HepG2 (cell line): ENCODE data around the gene PPP4R4. TPM values are rescaled to one million over a fixed set of nuclear protein-coding genes. Genes with fewer than 3 reads are reported as not detected.

Source experiments
- ATAC-seq: fragments of 200-7000 bp; cut with Tn5 transposase; 3 replicates; pipeline ENCODE4 v1.9.1; 2020; ENCODE audit warnings: mild to moderate bottlenecking, moderate library complexity
- BruUV-seq: library from RNA; stranded (reverse); fragments of 400-500 nt; replicated peaks from 2 replicates; lab custom pipeline; 2021; lab: Mats Ljungman, UMichigan
- CTCF ChIA-PET: fragments of 300-600 bp; formaldehyde crosslinking; extraction: SDS; loops from one replicate; lab custom pipeline; 2021; ENCODE audit warnings: low total read pairs, inconsistent platforms, low intra/inter-chr PET ratio; lab: Yijun Ruan, JAX
- POLR2A ChIA-PET: fragments of 350-600 bp; sonication (Branson Sonifier 250); formaldehyde crosslinking; loops from one replicate; lab custom pipeline; 2020; ENCODE audit warnings: antibody characterized with exemption, inconsistent platforms; lab: Yijun Ruan, JAX
- DNase-seq: peaks from one replicate; pipeline ENCODE4 v3.0.0-alpha.2; 2015; ENCODE audit warnings: low spot score
- FAIRE-seq: peaks from 3 replicates; lab custom pipeline; 2011; peaks lifted over from hg19 to GRCh38; lab: Jason Lieb, UNC
- H2AFZ ChIP-seq: one replicate; pipeline ENCODE4 v1.6.1; 2011; ENCODE audit warnings: low read length, inconsistent platforms
- H3K27ac ChIP-seq: fragments of 300-600 bp; 3 replicates; pipeline ENCODE4 v1.8.0; 2011; ENCODE audit warnings: mixed run types, mild to moderate bottlenecking, mixed read lengths, low read length, inconsistent platforms; ENCODE audit not compliant: insufficient read depth; ENCODE audit errors: extremely low read length
- H3K27me3 ChIP-seq, 2 experiments: fragments of 200-600 bp in 1 of 2; 2 replicates in 1 of 2; 3 replicates in 1 of 2; pipeline versions ENCODE4 v1.6.0 to v1.8.0; 2011; ENCODE audit warnings: low read length in 2 of 2, mild to moderate bottlenecking in 2 of 2, moderate library complexity in 2 of 2, inconsistent platforms in 1 of 2; ENCODE audit not compliant: insufficient read depth in 2 of 2, control insufficient read depth in 1 of 2
- H3K36me3 ChIP-seq, 2 experiments: fragments of 200-600 bp in 1 of 2; replicated peaks in 1 of 2; 2 replicates in 1 of 2; 3 replicates in 1 of 2; pipeline versions ENCODE4 v1.5.1 to v1.8.0; 2011; ENCODE audit warnings: low read length in 2 of 2, inconsistent platforms in 1 of 2; ENCODE audit not compliant: insufficient read depth in 2 of 2, control insufficient read depth in 1 of 2
- H3K4me1 ChIP-seq: 2 replicates; pipeline ENCODE4 v1.5.1; 2012; ENCODE audit warnings: low read length, inconsistent platforms; ENCODE audit not compliant: insufficient read depth
- H3K4me2 ChIP-seq: 2 replicates; pipeline ENCODE4 v1.6.0; 2011; ENCODE audit warnings: low read depth, low read length, inconsistent platforms
- H3K4me3 ChIP-seq, 3 experiments: fragments of 200-600 bp in 1 of 3; sonication (generic), shearing (Covaris generic) in 1 of 3; replicated peaks in 1 of 3; 2 replicates each; pipeline ENCODE4 v1.5.1; 2011 to 2016; ENCODE audit warnings: low read length in 3 of 3, inconsistent platforms in 2 of 3, low read depth in 2 of 3, mild to moderate bottlenecking in 2 of 3, control low read depth in 1 of 3, mixed read lengths in 1 of 3; ENCODE audit not compliant: insufficient read depth in 1 of 3
- H3K79me2 ChIP-seq: one replicate; pipeline ENCODE4 v1.6.1; 2011; ENCODE audit warnings: low read length, inconsistent platforms; ENCODE audit not compliant: insufficient read depth
- H3K9ac ChIP-seq: 2 replicates; pipeline ENCODE4 v1.6.0; 2011; ENCODE audit warnings: mild to moderate bottlenecking, low read depth, low read length, inconsistent platforms; ENCODE audit not compliant: insufficient read depth
- H3K9me3 ChIP-seq: 2 replicates; pipeline ENCODE4 v1.5.1; 2012; ENCODE audit warnings: mild to moderate bottlenecking, low read length
- H4K20me1 ChIP-seq: 2 replicates; pipeline ENCODE4 v1.6.0; 2011; ENCODE audit warnings: inconsistent platforms, mild to moderate bottlenecking, low read length, moderate library complexity; ENCODE audit not compliant: insufficient read depth
- AGO2 ChIP-seq: fragments of 200-400 bp; formaldehyde crosslinking; optimal IDR thresholded peaks from 2 replicates; pipeline ENCODE3; 2017; ENCODE audit warnings: mild to moderate bottlenecking, low read depth, low read length, moderate library complexity
- FOSL1 ChIP-seq: sonication (generic); formaldehyde crosslinking; IDR thresholded peaks from 2 replicates; pipeline ENCODE4 v1.9.0; 2021; ENCODE audit warnings: missing genetic modification reagents, borderline replicate concordance
- GATAD2A ChIP-seq: IDR thresholded peaks from 2 replicates; pipeline ENCODE4 v1.6.1; 2016
- NFAT5 ChIP-seq: sonication (generic); formaldehyde crosslinking; IDR thresholded peaks from 2 replicates; pipeline ENCODE4 v1.4.0; 2020; ENCODE audit warnings: missing genetic modification reagents
- SRY ChIP-seq: sonication (generic); formaldehyde crosslinking; IDR thresholded peaks from 2 replicates; pipeline ENCODE4 v1.8.0; 2022; ENCODE audit warnings: mild to moderate bottlenecking, missing genetic modification reagents
- TAF15 ChIP-seq: fragments of 200-400 bp; formaldehyde crosslinking; IDR thresholded peaks from one replicate; pipeline ENCODE4 v1.6.1; 2018; ENCODE audit warnings: mild to moderate bottlenecking, low read depth, low read length; ENCODE audit not compliant: poor library complexity, severe bottlenecking
- TCF12 ChIP-seq, 2 experiments: fragments of 450-650 bp in 1 of 2; sonication (generic) in 1 of 2; formaldehyde crosslinking in 1 of 2; IDR thresholded peaks; 2 replicates each; pipeline versions ENCODE4 v1.6.1 to v1.8.0; 2017 to 2022; ENCODE audit warnings: antibody characterized with exemption in 1 of 2, mild to moderate bottlenecking in 1 of 2, missing genetic modification reagents in 1 of 2, moderate library complexity in 1 of 2
- TFE3 ChIP-seq: IDR thresholded peaks from 2 replicates; pipeline ENCODE4 v1.6.1; 2016
- ZBTB42 ChIP-seq: sonication (generic); formaldehyde crosslinking; IDR thresholded peaks from 2 replicates; pipeline ENCODE4 v1.5.0; 2020; ENCODE audit warnings: mild to moderate bottlenecking, missing genetic modification reagents
- ZFP82 ChIP-seq: sonication (generic); formaldehyde crosslinking; IDR thresholded peaks from 2 replicates; pipeline ENCODE4 v1.5.1; 2020; ENCODE audit warnings: mild to moderate bottlenecking, missing genetic modification reagents, borderline replicate concordance
- ZNF562 ChIP-seq: sonication (generic); formaldehyde crosslinking; IDR thresholded peaks from 2 replicates; pipeline ENCODE4 v1.8.0; 2022; ENCODE audit warnings: missing genetic modification reagents, borderline replicate concordance
- ZNF577 ChIP-seq: sonication (generic); formaldehyde crosslinking; IDR thresholded peaks from 2 replicates; pipeline ENCODE4 v1.4.0; 2020; ENCODE audit warnings: mild to moderate bottlenecking, low read depth, missing genetic modification reagents, borderline replicate concordance
- ZNF589 ChIP-seq: sonication (generic); formaldehyde crosslinking; conservative IDR thresholded peaks from 2 replicates; pipeline ENCODE4 v1.8.0; 2022; ENCODE audit warnings: mild to moderate bottlenecking, moderate library complexity, missing genetic modification reagents
- ZNF615 ChIP-seq: sonication (generic); formaldehyde crosslinking; IDR thresholded peaks from 2 replicates; pipeline ENCODE4 v1.5.0; 2020; ENCODE audit warnings: mild to moderate bottlenecking, missing genetic modification reagents, borderline replicate concordance
- WGBS: methylation state at CpG from one replicate; pipeline ENCODE4 v1.1.6; 2017; ENCODE audit warnings: low lambda C conversion rate; 5-methylcytosine and 5-hydroxymethylcytosine counted together
- in situ Hi-C: cut with HindIII; loops from 2 replicates; pipeline ENCODE4 v1.10.0; 2017; ENCODE audit warnings: low pct_unique_long_range_greater_than_20kb; ENCODE audit not compliant: extremely low pct_ligation_motif_present
- intact Hi-C: fragments of 100-400 bp; cut with micrococcal nuclease; formaldehyde crosslinking; loops from one replicate; pipeline ENCODE4 v1.10.0; 2022; ENCODE audit not compliant: unreplicated experiment
- polyA plus RNA-seq, 8 experiments: library from polyadenylated mRNA; depleted of rRNA in 3 of 8; stranded (reverse) in 7 of 8; unstranded in 1 of 8; fragments of >200 nt; fragmentation: Illumina TruSeq in 4 of 8; extraction: Trizol in 4 of 8; gene quantifications; 2 replicates each; pipeline versions ENCODE4 v1.2.1 to v1.2.3, GENCODE V29; 2011 to 2016; ENCODE audit warnings: low read depth in 4 of 8, missing spikeins in 1 of 8, mixed read lengths in 1 of 8; ENCODE audit not compliant: insufficient read depth in 1 of 8
- total RNA-seq, 5 experiments: library from RNA; depleted of rRNA; stranded (reverse); fragments of >200 nt; fragmentation: Illumina TruSeq; extraction: Trizol; gene quantifications; 2 replicates each; pipeline ENCODE4 v1.2.3, GENCODE V29; 2016; ENCODE audit warnings: low read depth in 1 of 5

The PPP4R4 gene
- total and polyA plus RNA-seq, 2 of the 13 experiments (the other 11 are each of a cell fraction or from before 2014, with no cell fraction given) = 9.5 to 19.8 TPM

DNA sequence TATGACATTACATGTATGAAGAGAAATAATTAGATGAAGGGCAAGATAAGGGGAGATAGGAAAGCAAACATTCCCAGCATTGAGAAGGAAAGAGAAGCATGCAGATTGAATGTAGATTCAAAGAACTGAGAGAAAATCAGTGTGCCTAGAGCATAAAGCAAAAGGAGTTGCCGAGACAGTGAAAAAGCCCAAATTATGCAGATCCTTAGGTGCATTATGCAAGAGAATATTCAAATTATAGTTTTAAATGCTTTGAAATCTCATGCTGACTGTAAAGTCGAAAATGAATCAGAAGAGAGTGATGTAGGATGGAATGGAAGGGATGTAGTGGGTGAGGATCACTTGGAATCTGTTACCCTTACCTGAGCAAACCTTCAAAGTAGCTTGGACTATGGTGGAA lies 49.9 kb downstream of the PPP4R4 start (continued):
- TF ChIP-seq TFE3 = no peak
- TF ChIP-seq ZBTB42 (CRISPR knock-in tag) = no peak
- no peak for TF ChIP-seq FOSL1
- no peak for TF ChIP-seq ZFP82 (CRISPR knock-in tag)
- TF ChIP-seq GATAD2A (CRISPR knock-in tag) = no peak
- TF ChIP-seq SRY = no peak
- no peak for TF ChIP-seq ZNF577 (CRISPR knock-in tag)

DNA sequence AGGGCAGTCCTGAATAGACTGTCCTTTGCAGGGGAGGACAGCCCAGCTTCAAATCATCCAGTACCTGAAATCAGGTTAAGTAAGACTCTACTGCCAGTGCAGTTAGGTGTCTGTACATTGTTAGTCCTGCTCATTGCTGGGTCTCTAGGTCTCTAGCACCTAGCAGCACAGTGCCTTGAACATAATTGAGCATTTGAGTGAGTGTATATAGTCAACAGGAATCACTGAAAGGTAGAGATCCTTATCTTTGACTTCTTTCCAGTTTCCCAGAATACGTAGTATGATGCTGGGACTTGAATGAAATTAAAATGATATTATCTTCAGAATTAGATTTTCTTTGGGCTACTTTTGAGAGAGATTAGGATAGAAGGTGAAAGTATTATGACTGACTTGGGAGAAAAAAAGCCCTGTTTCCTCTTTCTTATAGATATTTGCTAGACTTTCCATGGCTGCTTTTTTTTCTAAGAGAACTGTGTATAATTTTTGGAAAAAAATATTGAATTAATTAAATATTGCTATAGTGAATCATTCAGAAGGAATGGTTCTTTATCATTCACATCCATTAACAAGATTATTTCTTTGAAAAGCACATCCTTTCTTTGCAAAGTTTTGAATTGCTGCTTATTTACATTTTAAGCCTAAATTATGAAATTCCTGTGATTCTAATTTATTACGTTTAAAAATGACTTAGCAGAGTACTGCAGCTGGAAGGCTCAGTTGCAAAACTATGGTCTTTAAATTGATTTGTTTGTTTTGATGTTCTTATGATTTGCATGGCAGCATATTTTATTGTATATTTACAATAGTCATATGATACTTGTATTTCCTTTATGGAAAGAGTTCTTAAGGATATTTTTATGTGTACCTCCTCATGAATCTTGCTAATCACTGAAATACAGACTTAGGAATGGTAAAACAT lies 51.6 kb downstream of the PPP4R4 start:
- no peaks in the 10 kb centered on the region for H3K27me3 ChIP-seq
- no peak overlapping the region for H3K4me2 ChIP-seq
- ChIA-PET CTCF (no interaction called here), POLR2A (no interaction called here)
- no peak for ATAC-seq
- H3K9ac ChIP-seq = no peak overlapping the region
- no peaks in the 10 kb centered on the region for H3K79me2 ChIP-seq
- no TSS peak for BruUV-seq
- no peak for DNase-seq
- FAIRE-seq = no peak
- intact Hi-C loops = no loop called here
- no peaks in the 10 kb centered on the region for H3K4me1 ChIP-seq
- H3K27ac ChIP-seq = no peak overlapping the region
- no peak overlapping the region for H3K4me3 ChIP-seq
- in situ Hi-C loops = no loop called here
- no peak overlapping the region for H2AFZ ChIP-seq
- H3K9me3 ChIP-seq = no peaks in the 10 kb centered on the region
- H3K36me3 ChIP-seq = 0 out of 5 replicates have a peak, but pooled peaks cover 0 to 2% of the 10 kb centered on the region in 2 experiments
- no peaks in the 10 kb centered on the region for H4K20me1 ChIP-seq
- 100% methylated on average over 2 of the region's 2 CpGs for WGBS
- TF ChIP-seq NFAT5 = no peak
- no peak for TF ChIP-seq AGO2
- no peak for TF ChIP-seq ZNF589 (CRISPR knock-in tag)
- TF ChIP-seq ZNF562 (CRISPR knock-in tag) = no peak
- no peak for TF ChIP-seq TAF15
- TF ChIP-seq TCF12 (IDR thresholded peaks at IDR 0.05) = no peak
- TF ChIP-seq TCF12 (CRISPR knock-in tag; IDR thresholded peaks at IDR 0.05) = no peak
- no peak for TF ChIP-seq ZNF615 (CRISPR knock-in tag)
